Measurements from ENCODE around the gene TOLLIP.
"Not testable (repeated sequence)": the region's sequence is repeated elsewhere in the genome, so short reads cannot be mapped to it uniquely, and the experiment has no call there.

- TF ChIP-seq CTCF (IDR thresholded peaks at IDR 0.05; ENCODE audit: insufficient read depth, low read length), result not testable (repeated sequence)
- TF ChIP-seq, protein P1, sequence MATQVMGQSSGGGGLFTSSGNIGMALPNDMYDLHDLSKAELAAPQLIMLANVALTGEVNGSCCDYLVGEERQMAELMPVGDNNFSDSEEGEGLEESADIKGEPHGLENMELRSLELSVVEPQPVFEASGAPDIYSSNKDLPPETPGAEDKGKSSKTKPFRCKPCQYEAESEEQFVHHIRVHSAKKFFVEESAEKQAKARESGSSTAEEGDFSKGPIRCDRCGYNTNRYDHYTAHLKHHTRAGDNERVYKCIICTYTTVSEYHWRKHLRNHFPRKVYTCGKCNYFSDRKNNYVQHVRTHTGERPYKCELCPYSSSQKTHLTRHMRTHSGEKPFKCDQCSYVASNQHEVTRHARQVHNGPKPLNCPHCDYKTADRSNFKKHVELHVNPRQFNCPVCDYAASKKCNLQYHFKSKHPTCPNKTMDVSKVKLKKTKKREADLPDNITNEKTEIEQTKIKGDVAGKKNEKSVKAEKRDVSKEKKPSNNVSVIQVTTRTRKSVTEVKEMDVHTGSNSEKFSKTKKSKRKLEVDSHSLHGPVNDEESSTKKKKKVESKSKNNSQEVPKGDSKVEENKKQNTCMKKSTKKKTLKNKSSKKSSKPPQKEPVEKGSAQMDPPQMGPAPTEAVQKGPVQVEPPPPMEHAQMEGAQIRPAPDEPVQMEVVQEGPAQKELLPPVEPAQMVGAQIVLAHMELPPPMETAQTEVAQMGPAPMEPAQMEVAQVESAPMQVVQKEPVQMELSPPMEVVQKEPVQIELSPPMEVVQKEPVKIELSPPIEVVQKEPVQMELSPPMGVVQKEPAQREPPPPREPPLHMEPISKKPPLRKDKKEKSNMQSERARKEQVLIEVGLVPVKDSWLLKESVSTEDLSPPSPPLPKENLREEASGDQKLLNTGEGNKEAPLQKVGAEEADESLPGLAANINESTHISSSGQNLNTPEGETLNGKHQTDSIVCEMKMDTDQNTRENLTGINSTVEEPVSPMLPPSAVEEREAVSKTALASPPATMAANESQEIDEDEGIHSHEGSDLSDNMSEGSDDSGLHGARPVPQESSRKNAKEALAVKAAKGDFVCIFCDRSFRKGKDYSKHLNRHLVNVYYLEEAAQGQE (IDR thresholded peaks at IDR 0.05; ENCODE audit: insufficient replicate concordance, low read depth), result not testable (repeated sequence)
Observed at GRCh38 chr11:1247026-1247425, 62.4 kb downstream of the TOLLIP start.
